HepG2 (cell line): ENCODE measurements around the gene PKDREJ. TPM values are rescaled to one million over a fixed set of nuclear protein-coding genes. Genes with fewer than 3 reads are reported as not detected.

Experiments
- CREB1 ChIP-seq, 2 experiments: fragments of 450-650 bp in 1 of 2; IDR thresholded peaks; 2 replicates each; pipeline ENCODE4 v1.6.1; 2016 to 2017; ENCODE audit warnings: control low read depth in 1 of 2, mild to moderate bottlenecking in 1 of 2, missing compliant biosample characterization in 1 of 2, missing genetic modification characterization in 1 of 2
- EP300 ChIP-seq, 3 experiments: sonication (generic) in 1 of 3; formaldehyde crosslinking in 1 of 3; IDR thresholded peaks; 2 replicates each; pipeline versions ENCODE4 v1.5.1 to v1.6.1; 2011 to 2020; ENCODE audit warnings: low read depth in 2 of 3, low read length in 2 of 3, borderline replicate concordance in 1 of 3, improper control_type of control experiment in 1 of 3, mild to moderate bottlenecking in 1 of 3, missing genetic modification reagents in 1 of 3, moderate library complexity in 1 of 3
- FOXA1 ChIP-seq, 2 experiments: fragments of 450-650 bp in 1 of 2; sonication (generic) in 1 of 2; formaldehyde crosslinking in 1 of 2; IDR thresholded peaks; 2 replicates each; pipeline versions ENCODE4 v1.4.0 to v1.6.1; 2016 to 2020; ENCODE audit warnings: missing genetic modification reagents in 1 of 2
- KLF15 ChIP-seq: sonication (generic); formaldehyde crosslinking; IDR thresholded peaks from 2 replicates; pipeline ENCODE4 v1.8.1; 2023; ENCODE audit warnings: borderline replicate concordance, mild to moderate bottlenecking, inconsistent platforms, missing genetic modification reagents, mixed read lengths
- MBNL3 ChIP-seq: fragments of 250-450 bp; sonication (Bioruptor Pico); conservative IDR thresholded peaks from 2 replicates; pipeline ENCODE4 v1.8.0; 2022; ENCODE audit warnings: mild to moderate bottlenecking, inconsistent platforms
- PAF1 ChIP-seq: IDR thresholded peaks from 2 replicates; pipeline ENCODE4 v1.6.1; 2016; ENCODE audit warnings: missing genetic modification reagents, missing compliant biosample characterization
- RCOR2 ChIP-seq: IDR thresholded peaks from 2 replicates; pipeline ENCODE4 v1.6.1; 2016; ENCODE audit warnings: missing biosample characterization, missing genetic modification reagents
- SIN3A ChIP-seq: IDR thresholded peaks from 2 replicates; pipeline ENCODE4 v1.6.1; 2011; ENCODE audit warnings: low read depth, mild to moderate bottlenecking, control low read depth, low read length, borderline replicate concordance
- THAP11 ChIP-seq: IDR thresholded peaks from 2 replicates; pipeline ENCODE4 v1.6.1; 2016; ENCODE audit warnings: missing biosample characterization, missing genetic modification reagents
- ZNF121 ChIP-seq: sonication (generic); formaldehyde crosslinking; IDR thresholded peaks from 2 replicates; pipeline ENCODE4 v1.5.0; 2020; ENCODE audit warnings: mild to moderate bottlenecking, missing genetic modification reagents
- ZNF143 ChIP-seq: sonication (generic); formaldehyde crosslinking; IDR thresholded peaks from 2 replicates; pipeline ENCODE4 v1.4.0; 2020; ENCODE audit warnings: missing genetic modification reagents
- polyA plus RNA-seq, 8 experiments: library from polyadenylated mRNA; depleted of rRNA in 3 of 8; stranded (reverse) in 7 of 8; unstranded in 1 of 8; fragments of >200 nt; fragmentation: Illumina TruSeq in 4 of 8; extraction: Trizol in 4 of 8; gene quantifications; 2 replicates each; pipeline versions ENCODE4 v1.2.1 to v1.2.3, GENCODE V29; 2011 to 2016; ENCODE audit warnings: low read depth in 4 of 8, missing spikeins in 1 of 8, mixed read lengths in 1 of 8; ENCODE audit not compliant: insufficient read depth in 1 of 8
- total RNA-seq, 5 experiments: library from RNA; depleted of rRNA; stranded (reverse); fragments of >200 nt; fragmentation: Illumina TruSeq; extraction: Trizol; gene quantifications; 2 replicates each; pipeline ENCODE4 v1.2.3, GENCODE V29; 2016; ENCODE audit warnings: low read depth in 1 of 5
- TF ChIP-seq, protein P1 (sequence below): sonication (generic); formaldehyde crosslinking; IDR thresholded peaks from 2 replicates; pipeline ENCODE4 v1.5.1; 2020; ENCODE audit warnings: mild to moderate bottlenecking, missing genetic modification reagents, moderate library complexity
- TF ChIP-seq, protein P2 (sequence below): fragments of 450-650 bp; IDR thresholded peaks from 2 replicates; pipeline ENCODE4 v1.6.1; 2017; ENCODE audit warnings: mild to moderate bottlenecking
- TF ChIP-seq, protein P3 (sequence below): IDR thresholded peaks from 2 replicates; pipeline ENCODE4 v1.4.0; 2020; ENCODE audit warnings: mild to moderate bottlenecking, missing genetic modification reagents
- TF ChIP-seq, protein P4 (sequence below): sonication (generic); formaldehyde crosslinking; IDR thresholded peaks from 2 replicates; pipeline ENCODE4 v1.8.1; 2022; ENCODE audit warnings: mild to moderate bottlenecking, missing genetic modification reagents
- TF ChIP-seq, protein P5 (sequence below): sonication (generic); formaldehyde crosslinking; IDR thresholded peaks from 2 replicates; pipeline ENCODE4 v1.8.0; 2023; ENCODE audit warnings: mild to moderate bottlenecking, missing genetic modification reagents

PKDREJ gene
- total and polyA plus RNA-seq, 2 of the 13 experiments (the other 11 are each of a cell fraction or from before 2014, with no cell fraction given) = not detected

DNA sequence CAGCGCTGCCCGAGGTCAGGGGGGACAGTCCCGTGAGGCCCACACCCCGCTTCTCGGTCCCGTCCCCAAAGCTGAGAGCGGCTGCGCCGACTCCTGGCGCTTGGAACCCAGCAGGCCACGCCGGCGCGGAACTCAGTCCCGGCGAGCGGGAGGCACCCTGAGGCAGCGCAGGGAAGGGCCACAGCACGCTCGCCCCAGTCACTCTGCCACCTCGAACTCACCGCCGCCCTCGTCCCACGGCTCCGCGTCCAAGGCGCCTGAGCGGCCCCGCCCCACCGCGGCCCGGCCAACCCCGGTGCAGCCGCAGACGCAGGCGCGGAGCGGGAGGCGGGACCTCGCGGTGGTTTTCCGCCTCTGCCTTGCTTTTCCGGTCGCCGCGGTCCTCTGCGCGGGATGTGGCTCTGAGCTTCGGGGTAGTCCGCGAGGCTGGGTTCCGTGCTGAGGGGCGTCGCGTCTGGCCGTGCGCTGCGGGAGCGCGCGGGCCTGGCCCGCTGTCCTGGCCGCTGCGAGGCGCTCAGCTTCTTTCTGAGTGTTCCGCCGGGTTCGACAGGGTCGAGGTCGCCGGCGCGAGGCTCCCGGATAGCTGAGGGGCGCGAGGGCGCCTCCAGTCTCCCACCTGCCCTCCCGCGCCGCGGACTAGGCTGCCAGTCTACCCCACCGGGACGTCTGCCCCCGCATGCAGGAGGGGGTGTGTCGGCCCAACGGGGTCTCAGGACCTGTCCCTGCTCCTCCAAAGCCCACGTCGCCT is 12.9 kb downstream of the PKDREJ start, which contains the start of gene CDPF1 (continued):
- TF ChIP-seq, protein P1, sequence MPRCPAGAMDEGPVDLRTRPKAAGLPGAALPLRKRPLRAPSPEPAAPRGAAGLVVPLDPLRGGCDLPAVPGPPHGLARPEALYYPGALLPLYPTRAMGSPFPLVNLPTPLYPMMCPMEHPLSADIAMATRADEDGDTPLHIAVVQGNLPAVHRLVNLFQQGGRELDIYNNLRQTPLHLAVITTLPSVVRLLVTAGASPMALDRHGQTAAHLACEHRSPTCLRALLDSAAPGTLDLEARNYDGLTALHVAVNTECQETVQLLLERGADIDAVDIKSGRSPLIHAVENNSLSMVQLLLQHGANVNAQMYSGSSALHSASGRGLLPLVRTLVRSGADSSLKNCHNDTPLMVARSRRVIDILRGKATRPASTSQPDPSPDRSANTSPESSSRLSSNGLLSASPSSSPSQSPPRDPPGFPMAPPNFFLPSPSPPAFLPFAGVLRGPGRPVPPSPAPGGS (CRISPR knock-in tag) = peak; percentile 93
- TF ChIP-seq THAP11 (CRISPR knock-in tag) = peak; percentile 86
- TF ChIP-seq SIN3A = peak; percentile 85; the same call in 1 of the 2 replicates
- TF ChIP-seq CREB1 (IDR thresholded peaks at IDR 0.05) = no peak
- no peak for TF ChIP-seq CREB1 (CRISPR knock-in tag; IDR thresholded peaks at IDR 0.05)
- no peak for TF ChIP-seq PAF1 (CRISPR knock-in tag)
- TF ChIP-seq, protein P2, sequence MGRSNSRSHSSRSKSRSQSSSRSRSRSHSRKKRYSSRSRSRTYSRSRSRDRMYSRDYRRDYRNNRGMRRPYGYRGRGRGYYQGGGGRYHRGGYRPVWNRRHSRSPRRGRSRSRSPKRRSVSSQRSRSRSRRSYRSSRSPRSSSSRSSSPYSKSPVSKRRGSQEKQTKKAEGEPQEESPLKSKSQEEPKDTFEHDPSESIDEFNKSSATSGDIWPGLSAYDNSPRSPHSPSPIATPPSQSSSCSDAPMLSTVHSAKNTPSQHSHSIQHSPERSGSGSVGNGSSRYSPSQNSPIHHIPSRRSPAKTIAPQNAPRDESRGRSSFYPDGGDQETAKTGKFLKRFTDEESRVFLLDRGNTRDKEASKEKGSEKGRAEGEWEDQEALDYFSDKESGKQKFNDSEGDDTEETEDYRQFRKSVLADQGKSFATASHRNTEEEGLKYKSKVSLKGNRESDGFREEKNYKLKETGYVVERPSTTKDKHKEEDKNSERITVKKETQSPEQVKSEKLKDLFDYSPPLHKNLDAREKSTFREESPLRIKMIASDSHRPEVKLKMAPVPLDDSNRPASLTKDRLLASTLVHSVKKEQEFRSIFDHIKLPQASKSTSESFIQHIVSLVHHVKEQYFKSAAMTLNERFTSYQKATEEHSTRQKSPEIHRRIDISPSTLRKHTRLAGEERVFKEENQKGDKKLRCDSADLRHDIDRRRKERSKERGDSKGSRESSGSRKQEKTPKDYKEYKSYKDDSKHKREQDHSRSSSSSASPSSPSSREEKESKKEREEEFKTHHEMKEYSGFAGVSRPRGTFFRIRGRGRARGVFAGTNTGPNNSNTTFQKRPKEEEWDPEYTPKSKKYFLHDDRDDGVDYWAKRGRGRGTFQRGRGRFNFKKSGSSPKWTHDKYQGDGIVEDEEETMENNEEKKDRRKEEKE = no peak
- TF ChIP-seq, protein P3, sequence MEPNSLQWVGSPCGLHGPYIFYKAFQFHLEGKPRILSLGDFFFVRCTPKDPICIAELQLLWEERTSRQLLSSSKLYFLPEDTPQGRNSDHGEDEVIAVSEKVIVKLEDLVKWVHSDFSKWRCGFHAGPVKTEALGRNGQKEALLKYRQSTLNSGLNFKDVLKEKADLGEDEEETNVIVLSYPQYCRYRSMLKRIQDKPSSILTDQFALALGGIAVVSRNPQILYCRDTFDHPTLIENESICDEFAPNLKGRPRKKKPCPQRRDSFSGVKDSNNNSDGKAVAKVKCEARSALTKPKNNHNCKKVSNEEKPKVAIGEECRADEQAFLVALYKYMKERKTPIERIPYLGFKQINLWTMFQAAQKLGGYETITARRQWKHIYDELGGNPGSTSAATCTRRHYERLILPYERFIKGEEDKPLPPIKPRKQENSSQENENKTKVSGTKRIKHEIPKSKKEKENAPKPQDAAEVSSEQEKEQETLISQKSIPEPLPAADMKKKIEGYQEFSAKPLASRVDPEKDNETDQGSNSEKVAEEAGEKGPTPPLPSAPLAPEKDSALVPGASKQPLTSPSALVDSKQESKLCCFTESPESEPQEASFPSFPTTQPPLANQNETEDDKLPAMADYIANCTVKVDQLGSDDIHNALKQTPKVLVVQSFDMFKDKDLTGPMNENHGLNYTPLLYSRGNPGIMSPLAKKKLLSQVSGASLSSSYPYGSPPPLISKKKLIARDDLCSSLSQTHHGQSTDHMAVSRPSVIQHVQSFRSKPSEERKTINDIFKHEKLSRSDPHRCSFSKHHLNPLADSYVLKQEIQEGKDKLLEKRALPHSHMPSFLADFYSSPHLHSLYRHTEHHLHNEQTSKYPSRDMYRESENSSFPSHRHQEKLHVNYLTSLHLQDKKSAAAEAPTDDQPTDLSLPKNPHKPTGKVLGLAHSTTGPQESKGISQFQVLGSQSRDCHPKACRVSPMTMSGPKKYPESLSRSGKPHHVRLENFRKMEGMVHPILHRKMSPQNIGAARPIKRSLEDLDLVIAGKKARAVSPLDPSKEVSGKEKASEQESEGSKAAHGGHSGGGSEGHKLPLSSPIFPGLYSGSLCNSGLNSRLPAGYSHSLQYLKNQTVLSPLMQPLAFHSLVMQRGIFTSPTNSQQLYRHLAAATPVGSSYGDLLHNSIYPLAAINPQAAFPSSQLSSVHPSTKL (CRISPR knock-in tag) = no peak
- no peak for TF ChIP-seq RCOR2
- 0 out of 2 replicates have a peak, but pooled peaks have one; percentile 47 for TF ChIP-seq ZNF143 (CRISPR knock-in tag)
- TF ChIP-seq, protein P4, sequence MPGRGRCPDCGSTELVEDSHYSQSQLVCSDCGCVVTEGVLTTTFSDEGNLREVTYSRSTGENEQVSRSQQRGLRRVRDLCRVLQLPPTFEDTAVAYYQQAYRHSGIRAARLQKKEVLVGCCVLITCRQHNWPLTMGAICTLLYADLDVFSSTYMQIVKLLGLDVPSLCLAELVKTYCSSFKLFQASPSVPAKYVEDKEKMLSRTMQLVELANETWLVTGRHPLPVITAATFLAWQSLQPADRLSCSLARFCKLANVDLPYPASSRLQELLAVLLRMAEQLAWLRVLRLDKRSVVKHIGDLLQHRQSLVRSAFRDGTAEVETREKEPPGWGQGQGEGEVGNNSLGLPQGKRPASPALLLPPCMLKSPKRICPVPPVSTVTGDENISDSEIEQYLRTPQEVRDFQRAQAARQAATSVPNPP (CRISPR knock-in tag) = peak; percentile 84; the same call in 1 of the 2 replicates
- no peak for TF ChIP-seq MBNL3 (CRISPR knock-in tag)
- 0 out of 2 replicates have a peak, but pooled peaks have one; percentile 65 for TF ChIP-seq KLF15 (CRISPR knock-in tag)
- TF ChIP-seq, protein P5, sequence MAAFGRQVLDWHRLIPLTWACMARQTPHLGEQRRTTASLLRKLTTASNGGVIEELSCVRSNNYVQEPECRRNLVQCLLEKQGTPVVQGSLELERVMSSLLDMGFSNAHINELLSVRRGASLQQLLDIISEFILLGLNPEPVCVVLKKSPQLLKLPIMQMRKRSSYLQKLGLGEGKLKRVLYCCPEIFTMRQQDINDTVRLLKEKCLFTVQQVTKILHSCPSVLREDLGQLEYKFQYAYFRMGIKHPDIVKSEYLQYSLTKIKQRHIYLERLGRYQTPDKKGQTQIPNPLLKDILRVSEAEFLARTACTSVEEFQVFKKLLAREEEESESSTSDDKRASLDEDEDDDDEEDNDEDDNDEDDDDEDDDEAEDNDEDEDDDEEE = peak; percentile 59; the same call in 1 of the 2 replicates
- peak; percentile 64; the same call in 1 of the 2 replicates for TF ChIP-seq ZNF121 (CRISPR knock-in tag)
- no peak for TF ChIP-seq EP300 (IDR thresholded peaks at IDR 0.05; ENCODE audit: low read depth in 2 of 2, low read length in 2 of 2)
- no peak for TF ChIP-seq EP300 (CRISPR knock-in tag; IDR thresholded peaks at IDR 0.05; ENCODE audit: borderline replicate concordance)
- TF ChIP-seq FOXA1 (IDR thresholded peaks at IDR 0.05) = no peak
- TF ChIP-seq FOXA1 (CRISPR knock-in tag; IDR thresholded peaks at IDR 0.05) = no peak
